GM12874 (cell line): Measurements from ENCODE around the gene CTBP1.

Experiments used
- CTCF ChIP-seq: IDR thresholded peaks from 2 replicates; pipeline ENCODE4 v1.5.1; 2011; ENCODE audit warnings: low read depth, mild to moderate bottlenecking, control low read depth, low read length, moderate library complexity; ENCODE audit not compliant: insufficient read depth

Gene CTBP1

GRCh38 chr4:1294891-1295290 is 46.0 kb upstream of the CTBP1 start:
- TF ChIP-seq CTCF: no peak

- no peak for TF ChIP-seq CTCF
Measured at GRCh38 chr4:1294424-1294823, 45.5 kb upstream of the CTBP1 start.

- TF ChIP-seq CTCF: no peak
Measured at GRCh38 chr4:1293991-1294390, 45.1 kb upstream of the CTBP1 start.

- no peak for TF ChIP-seq CTCF
Measured at GRCh38 chr4:1293531-1293941, 44.6 kb upstream of the CTBP1 start.

GRCh38 chr4:1291996-1292702 is 43.2 kb upstream of the CTBP1 start:
- no peak for TF ChIP-seq CTCF

- TF ChIP-seq CTCF: no peak
Measured at GRCh38 chr4:1291091-1291490, 42.2 kb upstream of the CTBP1 start.

GRCh38 chr4:1290165-1290977 is 41.4 kb upstream of the CTBP1 start:
- no peak for TF ChIP-seq CTCF
